ENCODE results near the gene TRMT112.
"Not testable (repeated sequence)": the region's sequence is repeated elsewhere in the genome, so short reads cannot be mapped to it uniquely, and the experiment has no call there.

TRMT112 gene

DNA sequence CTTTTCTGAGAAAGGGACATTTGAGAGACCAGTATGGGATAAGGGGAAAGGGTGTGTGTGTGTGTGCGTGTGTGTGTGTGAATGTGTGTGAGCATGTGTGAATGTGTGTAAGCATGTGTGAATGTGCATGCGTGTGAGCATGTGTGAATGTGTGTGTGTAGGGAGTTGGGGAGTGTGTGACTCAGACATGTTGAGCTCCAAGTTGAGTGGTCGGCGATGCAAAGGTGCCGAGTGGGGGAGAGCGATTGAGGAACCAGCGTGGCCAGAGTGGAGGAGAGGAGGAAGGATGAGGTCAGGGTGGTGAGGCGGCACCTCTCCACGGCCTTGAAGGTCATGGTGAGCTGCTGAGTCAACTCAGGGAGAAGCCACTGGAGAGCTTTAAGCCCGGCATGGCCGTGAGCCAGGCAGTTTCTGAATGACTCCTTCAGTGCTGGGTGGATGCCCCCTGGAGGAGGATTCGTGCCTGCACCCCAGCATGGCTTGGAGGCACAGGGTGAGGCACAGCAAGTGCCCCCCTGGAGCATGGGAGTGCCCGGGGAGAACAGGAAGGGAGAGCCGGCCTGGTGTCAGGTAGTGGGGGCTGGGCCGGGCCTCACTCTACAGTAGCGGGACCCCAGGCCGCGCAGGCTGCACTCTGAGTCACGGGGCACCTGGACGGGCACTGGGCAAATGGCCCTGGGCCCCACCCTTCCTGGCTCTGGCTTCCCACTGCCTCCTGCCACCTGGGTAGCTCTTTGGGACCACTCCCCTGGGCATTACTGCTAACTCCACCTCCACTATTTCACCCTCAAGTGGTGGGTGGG lies 14.4 kb upstream of the TRMT112 start:
- in situ Hi-C loops (cut with HindIII; ENCODE audit: low sequenced_read_pairs): no loop called here

DNA sequence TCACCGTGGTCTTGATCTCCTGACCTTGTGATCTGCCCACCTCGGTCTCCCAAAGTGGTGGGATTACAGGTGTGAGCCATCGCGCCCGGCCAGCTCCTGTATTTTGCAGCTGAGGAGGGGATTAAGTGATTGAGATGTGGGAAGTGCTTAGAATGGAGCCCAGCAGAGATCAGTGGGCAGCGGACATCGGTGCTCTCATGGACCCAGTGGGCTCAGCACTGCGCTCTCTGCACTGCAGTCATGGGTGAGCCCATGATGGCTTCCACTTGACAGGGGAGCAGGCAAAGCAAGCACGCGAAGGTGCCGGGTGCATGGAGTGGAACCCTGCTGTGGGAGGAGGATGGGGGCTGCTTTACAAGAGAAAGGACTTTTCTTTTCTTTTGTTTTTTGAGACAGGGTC lies 13.5 kb upstream of the TRMT112 start:
- in situ Hi-C loops (cut with HindIII; ENCODE audit: low sequenced_read_pairs): no loop called here

DNA sequence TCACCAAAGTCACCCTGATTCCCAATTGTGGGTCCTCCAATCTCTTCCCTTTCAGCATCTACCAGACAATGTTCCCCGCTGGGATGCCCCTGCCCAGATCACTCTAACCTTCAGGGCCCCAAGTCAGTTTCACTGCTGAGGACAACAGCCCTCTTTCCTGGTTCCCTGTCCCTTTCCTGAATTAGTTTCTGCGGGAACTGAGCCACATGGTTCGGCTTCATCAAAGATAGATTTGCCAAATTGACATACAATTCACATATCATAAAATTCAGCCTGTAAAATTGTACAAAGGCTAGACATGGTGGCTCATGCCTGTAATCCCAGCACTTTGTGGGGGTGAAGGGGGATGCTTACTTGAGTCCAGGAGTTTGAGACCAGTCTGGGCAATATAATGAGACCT lies 10.6 kb upstream of the TRMT112 start:
- in situ Hi-C loops (cut with HindIII; ENCODE audit: low sequenced_read_pairs): no loop called here

DNA sequence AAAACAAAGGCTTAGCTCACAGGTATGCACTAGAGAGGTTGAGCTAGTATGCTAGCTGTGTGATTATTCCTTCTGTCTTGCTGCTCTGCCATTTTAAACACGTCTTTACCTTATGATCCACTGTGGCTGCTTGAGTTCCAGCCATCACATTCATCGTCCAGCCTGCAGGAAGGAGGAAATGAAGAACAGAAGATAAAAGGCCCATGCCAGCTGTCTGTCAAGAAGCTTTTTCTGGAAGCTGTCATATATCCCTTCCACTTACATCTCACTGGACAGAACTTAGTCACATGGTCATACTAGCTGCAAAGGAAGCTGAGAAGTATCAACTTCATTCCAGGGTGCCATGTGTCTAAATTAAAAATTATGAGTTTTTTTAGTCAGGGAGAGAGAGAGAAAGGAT lies 10.0 kb upstream of the TRMT112 start:
- in situ Hi-C loops (cut with HindIII; ENCODE audit: low sequenced_read_pairs): no loop called here

DNA sequence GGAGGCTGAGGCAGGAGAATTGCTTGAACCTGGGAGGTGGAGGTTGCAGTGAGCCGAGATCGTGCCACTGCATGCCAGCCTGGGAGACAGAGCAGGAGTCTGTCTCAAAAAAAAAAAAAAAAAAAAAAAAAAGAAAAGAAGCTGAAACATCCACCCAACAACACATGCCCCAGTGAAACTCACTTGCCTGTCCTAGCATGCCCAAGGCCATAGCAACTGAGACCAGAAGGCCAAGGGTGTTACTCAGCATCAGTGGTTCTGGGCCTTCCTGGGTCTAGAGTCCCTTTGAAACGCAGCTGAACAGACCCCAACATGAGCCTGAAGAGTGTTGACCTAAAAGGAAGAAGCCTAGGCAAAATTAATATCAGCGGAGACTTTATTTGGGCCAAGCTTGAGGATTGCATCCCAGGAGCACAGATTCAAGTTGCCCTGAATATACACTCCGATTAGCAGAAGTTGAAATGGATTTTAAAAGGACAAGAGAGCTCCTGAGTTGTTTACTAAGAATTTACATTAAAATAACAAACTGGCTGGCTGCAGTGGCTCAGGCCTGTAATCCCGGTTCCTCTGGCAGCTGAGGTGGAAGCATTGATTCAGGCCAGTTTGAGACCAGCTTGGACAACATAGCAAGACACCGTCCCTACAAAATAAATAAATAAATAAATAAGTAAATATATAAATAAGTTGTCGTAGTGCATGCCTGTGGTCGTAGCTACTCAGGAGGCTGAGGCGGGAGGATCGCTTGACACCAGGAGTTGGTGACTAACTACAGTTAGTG lies 7.5 kb upstream of the TRMT112 start:
- in situ Hi-C loops (cut with HindIII; ENCODE audit: low sequenced_read_pairs): no loop called here

DNA sequence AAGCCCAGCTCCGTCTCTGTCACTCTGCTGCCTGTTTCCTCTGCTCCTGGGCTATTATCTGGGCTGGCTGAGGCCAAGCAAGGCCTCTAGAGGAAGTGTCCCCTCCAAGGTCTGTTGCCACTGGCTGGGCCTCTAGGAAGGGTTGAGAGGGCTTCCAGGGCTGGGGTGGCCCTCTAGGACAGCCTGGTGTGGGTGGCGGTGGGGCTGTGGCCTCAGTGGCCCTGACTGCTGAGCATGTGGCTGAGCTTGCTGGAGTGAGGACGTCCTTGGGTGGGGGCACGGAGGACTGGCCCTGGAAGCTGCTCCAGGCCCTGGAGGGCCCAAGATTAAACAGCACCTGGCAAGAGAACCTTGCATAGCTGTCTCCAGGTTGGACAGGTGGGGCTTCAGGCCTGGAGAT lies 6.6 kb upstream of the TRMT112 start:
- in situ Hi-C loops (cut with HindIII; ENCODE audit: low sequenced_read_pairs): not testable (repeated sequence)

DNA sequence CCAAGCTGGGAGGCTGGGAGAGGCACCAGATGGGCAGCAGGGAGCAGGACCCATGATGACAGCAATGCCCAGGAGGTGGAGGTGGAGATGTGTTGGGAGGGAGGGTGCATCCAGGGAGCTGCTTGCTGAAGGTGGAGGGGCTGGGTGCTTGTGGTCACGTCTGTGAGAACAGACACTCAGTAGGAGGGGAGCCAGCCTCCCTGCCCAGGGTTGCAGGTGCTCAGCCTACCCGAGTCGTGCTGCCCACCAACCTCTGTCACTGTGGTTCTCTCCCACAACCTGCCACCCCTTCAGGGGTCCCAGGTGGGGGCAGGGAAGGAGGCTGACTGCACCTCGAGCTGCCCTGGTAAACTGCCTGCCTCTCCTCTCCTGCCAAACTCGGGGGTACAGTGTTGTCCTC lies 6.0 kb upstream of the TRMT112 start:
- in situ Hi-C loops (cut with HindIII; ENCODE audit: low sequenced_read_pairs): no loop called here

DNA sequence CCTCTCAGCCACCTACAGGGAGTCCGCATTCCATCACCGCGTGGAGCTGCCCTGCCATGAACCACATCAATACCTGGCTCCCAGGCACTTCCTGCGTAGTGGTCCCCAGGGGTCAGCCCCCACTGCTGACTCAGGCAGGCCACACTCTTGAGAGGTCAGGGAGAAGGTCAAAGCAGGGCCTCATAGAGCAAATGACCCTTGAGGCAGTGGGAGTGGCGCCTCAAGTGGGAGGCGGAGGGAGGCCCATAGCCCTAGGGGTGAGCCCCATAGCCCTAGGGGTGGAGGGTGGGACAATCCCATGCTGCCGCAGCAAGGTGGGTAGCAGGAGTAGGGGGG lies 5.5 kb upstream of the TRMT112 start:
- in situ Hi-C loops (cut with HindIII; ENCODE audit: low sequenced_read_pairs): no loop called here

DNA sequence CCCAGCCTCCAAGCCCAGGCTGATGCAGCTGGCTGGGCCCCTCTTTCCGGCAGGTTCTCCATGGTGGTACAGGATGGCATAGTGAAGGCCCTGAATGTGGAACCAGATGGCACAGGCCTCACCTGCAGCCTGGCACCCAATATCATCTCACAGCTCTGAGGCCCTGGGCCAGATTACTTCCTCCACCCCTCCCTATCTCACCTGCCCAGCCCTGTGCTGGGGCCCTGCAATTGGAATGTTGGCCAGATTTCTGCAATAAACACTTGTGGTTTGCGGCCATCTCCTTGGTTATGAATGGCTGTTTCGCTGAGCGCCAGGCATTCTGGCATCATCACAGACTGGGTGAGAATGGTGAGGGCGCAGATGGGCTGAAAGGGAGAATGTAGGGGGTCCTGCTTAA lies 4.2 kb upstream of the TRMT112 start:
- in situ Hi-C loops (cut with HindIII; ENCODE audit: low sequenced_read_pairs): no loop called here

DNA sequence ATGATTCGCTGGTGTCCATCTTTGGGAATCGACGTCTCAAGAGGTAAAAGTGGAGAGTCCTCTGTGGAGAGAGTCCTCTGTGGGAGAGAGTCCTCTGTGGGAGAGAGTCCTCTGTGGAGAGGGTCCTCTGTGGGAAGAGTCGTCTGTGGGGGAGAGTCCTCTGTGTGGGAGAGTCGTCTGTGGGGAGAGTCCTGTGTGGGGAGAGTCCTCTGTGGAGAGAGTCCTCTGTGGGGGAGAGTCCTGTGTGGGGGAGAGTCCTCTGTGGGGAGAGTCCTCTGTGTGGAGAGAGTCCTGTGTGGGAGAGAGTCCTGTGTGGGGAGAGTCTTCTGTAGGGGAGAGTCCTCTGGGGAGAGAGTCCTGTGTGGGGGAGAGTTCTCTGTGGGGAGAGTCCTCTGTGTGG lies 3.7 kb upstream of the TRMT112 start:
- in situ Hi-C loops (cut with HindIII; ENCODE audit: low sequenced_read_pairs): no loop called here

DNA sequence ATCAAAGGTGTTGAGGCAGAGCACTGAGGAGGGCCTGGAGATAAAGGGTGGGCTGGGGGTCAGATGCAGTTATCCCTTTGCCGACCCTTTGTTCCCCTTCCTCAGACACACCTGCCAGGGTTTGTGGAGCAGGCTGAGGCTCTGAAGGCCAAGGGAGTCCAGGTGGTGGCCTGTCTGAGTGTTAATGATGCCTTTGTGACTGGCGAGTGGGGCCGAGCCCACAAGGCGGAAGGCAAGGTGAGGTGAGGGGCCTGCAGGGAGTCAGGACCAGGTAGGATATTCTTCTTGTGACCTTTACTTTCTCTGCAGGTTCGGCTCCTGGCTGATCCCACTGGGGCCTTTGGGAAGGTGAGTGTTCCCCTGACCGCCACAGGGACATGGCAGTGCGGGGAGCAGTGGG lies 3.2 kb upstream of the TRMT112 start:
- in situ Hi-C loops (cut with HindIII; ENCODE audit: low sequenced_read_pairs): no loop called here

DNA sequence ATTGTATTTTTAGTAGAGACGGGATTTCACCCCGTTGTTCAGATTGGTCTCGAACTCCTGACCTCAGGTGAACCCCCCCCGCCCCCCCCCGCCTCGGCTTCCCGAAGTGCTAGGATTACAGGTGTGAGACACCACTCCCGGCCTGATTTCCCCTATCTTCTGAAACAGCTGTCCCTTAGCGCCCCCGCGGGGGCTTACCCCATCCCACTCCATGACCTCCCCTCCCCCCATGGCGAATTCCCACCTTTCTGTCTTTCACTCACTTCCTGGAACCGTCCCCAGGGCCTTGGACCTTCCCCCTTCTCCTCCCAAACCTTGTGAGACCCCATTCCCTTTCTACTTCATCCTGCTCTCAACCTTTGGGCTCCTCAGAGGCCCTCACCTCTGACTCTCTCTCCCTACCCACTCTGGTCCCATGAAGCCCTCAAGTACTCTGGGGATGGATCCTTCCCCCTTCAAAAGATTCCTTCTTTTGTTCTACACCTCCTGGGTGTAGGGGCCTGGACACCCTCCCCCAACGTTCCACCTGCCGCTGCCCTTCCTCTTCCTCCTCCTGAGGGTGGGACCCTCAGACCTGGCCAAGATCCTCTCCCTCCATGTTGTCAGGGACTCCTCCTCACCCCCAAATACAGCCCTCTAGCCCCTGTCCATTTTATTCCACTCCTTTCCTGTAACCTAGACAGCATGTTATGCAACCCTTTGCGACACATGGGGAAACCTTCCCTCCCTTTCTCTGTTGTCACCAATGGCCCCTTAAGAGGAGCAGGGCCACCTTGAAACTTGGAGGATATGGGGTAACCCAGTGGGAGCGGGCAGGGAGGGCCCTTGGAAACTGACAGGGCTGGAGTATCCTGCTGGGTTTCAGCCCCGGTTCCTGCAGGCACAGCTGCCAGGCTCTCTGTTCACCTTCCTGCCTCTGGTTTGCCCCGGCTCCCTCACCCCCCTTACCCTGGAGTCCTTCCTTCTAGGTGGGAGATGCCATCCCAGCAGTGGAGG lies 1.7 kb upstream of the TRMT112 start:
- in situ Hi-C loops (cut with HindIII; ENCODE audit: low sequenced_read_pairs): no loop called here

DNA sequence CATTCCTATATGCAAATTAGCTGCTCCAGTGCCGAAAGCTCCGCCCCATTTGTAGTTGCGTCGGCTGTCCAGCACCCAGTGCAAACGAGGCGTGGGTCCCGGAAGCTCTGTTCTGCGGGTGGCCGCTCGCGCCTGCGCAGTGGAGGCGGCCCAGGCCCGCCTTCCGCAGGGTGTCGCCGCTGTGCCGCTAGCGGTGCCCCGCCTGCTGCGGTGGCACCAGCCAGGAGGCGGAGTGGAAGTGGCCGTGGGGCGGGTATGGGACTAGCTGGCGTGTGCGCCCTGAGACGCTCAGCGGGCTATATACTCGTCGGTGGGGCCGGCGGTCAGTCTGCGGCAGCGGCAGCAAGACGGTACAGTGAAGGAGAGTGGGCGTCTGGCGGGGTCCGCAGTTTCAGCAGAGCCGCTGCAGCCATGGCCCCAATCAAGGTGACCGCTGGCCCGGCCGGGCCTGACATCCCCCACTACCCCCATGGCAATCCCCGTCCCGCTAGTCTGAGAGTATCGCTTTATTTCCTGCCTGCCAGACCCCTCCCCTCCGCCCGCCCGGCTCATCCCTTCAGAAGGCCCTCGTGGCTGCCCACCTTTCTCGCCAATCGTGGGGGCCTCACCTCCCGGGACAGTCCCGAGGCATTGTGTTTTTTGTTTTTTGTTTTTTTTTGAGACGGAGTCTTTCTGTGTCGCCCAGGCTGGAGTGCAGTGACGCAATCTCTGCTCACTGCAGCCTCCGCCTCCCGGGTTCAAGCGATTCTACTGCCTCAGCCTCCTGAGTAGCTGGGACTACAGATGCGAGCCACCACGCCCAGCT lies 804 bp upstream of the TRMT112 start, which contains the start of gene PRDX5:
TSS of gene PRDX5 (plus strand) at position 161 of the 805 bp plus-strand sequence. CDS start at position 256, 95 bp downstream.
- in situ Hi-C loops (cut with HindIII; ENCODE audit: low sequenced_read_pairs): no loop called here

DNA sequence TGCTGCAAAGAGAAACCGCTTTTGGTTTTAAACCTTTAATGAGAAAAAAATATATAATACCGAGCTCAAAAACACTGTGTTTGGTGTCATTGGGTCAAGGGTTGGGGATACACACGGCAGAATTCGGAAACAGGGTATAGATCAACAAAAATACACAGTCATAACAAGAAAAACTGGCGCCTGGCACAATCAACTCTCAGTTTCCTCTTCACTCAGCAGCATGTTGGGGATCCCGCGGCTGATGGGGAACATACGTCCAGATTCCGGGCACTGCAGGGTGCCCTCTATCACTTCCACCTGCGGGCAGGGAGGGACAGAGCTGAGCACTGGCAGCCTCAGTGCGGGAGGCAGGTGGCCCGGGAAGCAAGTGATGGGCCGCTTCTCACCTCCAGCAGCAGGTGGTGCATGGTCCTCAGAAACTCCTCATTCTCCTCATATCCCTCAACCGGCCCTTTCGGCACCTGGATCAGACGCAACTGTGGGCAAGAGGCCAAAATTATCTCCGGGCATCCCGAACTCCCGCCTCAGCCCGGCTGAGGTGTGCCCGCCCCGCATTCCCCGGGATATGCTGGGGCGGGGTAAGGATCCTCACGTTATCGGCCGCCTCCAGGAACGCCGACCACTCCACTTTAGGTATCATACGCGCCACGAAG lies 561 bp downstream of the TRMT112 start:
- in situ Hi-C loops (cut with HindIII; ENCODE audit: low sequenced_read_pairs): no loop called here

DNA sequence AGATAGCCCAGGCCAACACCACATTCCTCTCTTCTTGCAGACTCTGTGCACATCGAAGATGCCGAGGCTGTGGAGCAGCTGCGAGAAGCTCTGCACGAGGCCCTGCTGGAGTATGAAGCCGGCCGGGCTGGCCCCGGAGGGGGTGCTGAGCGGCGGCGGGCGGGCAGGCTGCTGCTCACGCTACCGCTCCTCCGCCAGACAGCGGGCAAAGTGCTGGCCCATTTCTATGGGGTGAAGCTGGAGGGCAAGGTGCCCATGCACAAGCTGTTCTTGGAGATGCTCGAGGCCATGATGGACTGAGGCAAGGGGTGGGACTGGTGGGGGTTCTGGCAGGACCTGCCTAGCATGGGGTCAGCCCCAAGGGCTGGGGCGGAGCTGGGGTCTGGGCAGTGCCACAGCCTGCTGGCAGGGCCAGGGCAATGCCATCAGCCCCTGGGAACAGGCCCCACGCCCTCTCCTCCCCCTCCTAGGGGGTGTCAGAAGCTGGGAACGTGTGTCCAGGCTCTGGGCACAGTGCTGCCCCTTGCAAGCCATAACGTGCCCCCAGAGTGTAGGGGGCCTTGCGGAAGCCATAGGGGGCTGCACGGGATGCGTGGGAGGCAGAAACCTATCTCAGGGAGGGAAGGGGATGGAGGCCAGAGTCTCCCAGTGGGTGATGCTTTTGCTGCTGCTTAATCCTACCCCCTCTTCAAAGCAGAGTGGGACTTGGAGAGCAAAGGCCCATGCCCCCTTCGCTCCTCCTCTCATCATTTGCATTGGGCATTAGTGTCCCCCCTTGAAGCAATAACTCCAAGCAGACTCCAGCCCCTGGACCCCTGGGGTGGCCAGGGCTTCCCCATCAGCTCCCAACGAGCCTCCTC lies 1.5 kb downstream of the TRMT112 start:
- in situ Hi-C loops (cut with HindIII; ENCODE audit: low sequenced_read_pairs): not testable (repeated sequence)

DNA sequence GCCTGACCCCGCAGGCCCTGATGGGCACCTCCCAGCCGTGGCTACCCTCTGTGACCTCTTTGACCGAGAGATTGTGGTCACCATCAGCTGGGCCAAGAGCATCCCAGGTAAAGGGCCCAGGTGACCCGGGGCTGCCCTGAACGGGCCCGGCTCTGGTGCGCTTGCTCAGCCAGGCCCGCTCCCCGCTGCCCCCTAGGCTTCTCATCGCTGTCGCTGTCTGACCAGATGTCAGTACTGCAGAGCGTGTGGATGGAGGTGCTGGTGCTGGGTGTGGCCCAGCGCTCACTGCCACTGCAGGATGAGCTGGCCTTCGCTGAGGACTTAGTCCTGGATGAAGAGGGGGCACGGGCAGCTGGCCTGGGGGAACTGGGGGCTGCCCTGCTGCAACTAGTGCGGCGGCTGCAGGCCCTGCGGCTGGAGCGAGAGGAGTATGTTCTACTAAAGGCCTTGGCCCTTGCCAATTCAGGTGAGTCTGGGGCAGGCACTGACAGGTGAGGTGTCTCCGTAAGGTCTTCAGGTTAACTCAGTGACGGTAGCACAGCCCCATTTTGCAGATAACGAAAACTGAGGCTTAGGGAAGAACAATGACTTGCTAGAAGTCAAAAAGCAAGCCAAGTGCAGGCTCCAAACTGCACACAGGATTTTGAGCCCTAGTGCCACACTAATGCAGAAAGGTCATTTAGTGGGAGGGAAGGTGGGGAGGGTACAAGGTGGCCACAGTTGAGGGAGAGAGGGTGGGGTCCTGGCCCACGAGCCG lies 2.4 kb downstream of the TRMT112 start:
- in situ Hi-C loops (cut with HindIII; ENCODE audit: low sequenced_read_pairs): no loop called here

DNA sequence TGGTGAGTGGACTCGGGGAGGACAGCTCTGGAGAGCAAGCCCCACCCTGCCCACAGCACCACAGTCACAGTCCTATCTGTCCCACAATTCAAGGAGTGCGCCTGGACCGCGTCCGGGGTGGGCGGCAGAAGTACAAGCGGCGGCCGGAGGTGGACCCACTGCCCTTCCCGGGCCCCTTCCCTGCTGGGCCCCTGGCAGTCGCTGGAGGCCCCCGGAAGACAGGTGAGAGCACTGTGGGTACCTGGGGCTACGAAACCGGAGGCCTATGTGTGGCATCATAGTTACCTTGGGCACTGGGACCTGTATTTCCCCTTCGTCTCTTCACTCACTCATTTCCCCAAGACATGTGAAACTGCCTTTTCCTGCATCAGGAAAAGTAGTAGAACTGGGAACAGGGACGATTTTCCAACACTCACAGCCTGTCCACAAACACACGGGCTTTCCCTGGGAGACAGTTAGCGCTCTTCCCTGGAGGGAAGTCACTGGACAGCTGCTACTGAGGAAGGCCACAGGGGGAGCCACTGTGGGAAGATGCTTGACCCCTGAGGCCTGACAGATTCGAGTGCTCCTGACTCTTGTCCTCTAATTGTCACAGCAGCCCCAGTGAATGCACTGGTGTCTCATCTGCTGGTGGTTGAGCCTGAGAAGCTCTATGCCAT lies 3.1 kb downstream of the TRMT112 start:
- in situ Hi-C loops (cut with HindIII; ENCODE audit: low sequenced_read_pairs): no loop called here
